Epithelial cell of proximal tubule (primary cell): ENCODE results near the gene VTA1. TPM values are rescaled to one million over a fixed set of nuclear protein-coding genes. Genes with fewer than 3 reads are reported as not detected.
A peak's percentile ranks its signal among the peaks of the same experiment; 100 is the strongest.
"Not testable (repeated sequence)": the region's sequence is repeated elsewhere in the genome, so short reads cannot be mapped to it uniquely, and the experiment has no call there.

Experiments
- DNase-seq: peaks from one replicate; pipeline ENCODE4 v3.0.0-alpha.2; 2011; ENCODE audit warnings: low read depth
- H3K4me3 ChIP-seq: 2 replicates; pipeline ENCODE4 v1.5.1; 2011; ENCODE audit warnings: low read depth, mild to moderate bottlenecking, low read length
- CTCF ChIP-seq: conservative IDR thresholded peaks from 2 replicates; pipeline ENCODE4 v1.5.1; 2012; ENCODE audit warnings: low read depth, mild to moderate bottlenecking, low read length
- total RNA-seq: library from RNA; depleted of rRNA; stranded (reverse); fragments of >200 nt; gene quantifications from 2 replicates; pipeline ENCODE4 v1.2.3, GENCODE V29; 2015

Gene VTA1
- total RNA-seq, 1 donor from 2014 or later = 48.2 TPM

- peak; percentile 41 for DNase-seq
- no peak for TF ChIP-seq CTCF
- no peak overlapping the region for H3K4me3 ChIP-seq
Measured at GRCh38 chr6:142222022-142222421, 75.0 kb downstream of the VTA1 start.

- no peak for TF ChIP-seq CTCF
- no peak overlapping the region for H3K4me3 ChIP-seq
- DNase-seq = no peak
Measured at GRCh38 chr6:142223938-142224337, 76.9 kb downstream of the VTA1 start.

- TF ChIP-seq CTCF = no peak
- no peak overlapping the region for H3K4me3 ChIP-seq
- DNase-seq = no peak
Measured at GRCh38 chr6:142225115-142225514, 78.1 kb downstream of the VTA1 start.

GRCh38 chr6:142225552-142225951 is 78.5 kb downstream of the VTA1 start:
- DNase-seq = no peak
- H3K4me3 ChIP-seq = no peak overlapping the region
- TF ChIP-seq CTCF = no peak

- no peak overlapping the region for H3K4me3 ChIP-seq
- DNase-seq = no peak
- TF ChIP-seq CTCF = no peak
Measured at GRCh38 chr6:142226731-142227130, 79.7 kb downstream of the VTA1 start.

- not testable (repeated sequence) for H3K4me3 ChIP-seq, DNase-seq
Measured at GRCh38 chr6:142229518-142230270, 82.6 kb downstream of the VTA1 start.

- DNase-seq = peak; percentile 23
- peak; percentile 54 for TF ChIP-seq CTCF
- H3K4me3 ChIP-seq = peak overlapping the region; percentile 23
Measured at GRCh38 chr6:142232206-142233044, 85.4 kb downstream of the VTA1 start.
